H1 (cell line): ENCODE data around the gene NKD2. TPM values are rescaled to one million over a fixed set of nuclear protein-coding genes. Genes with fewer than 3 reads are reported as not detected.

Source experiments
- ATF3 ChIP-seq: IDR thresholded peaks from 2 replicates; pipeline ENCODE4 v1.6.1; 2011; ENCODE audit warnings: low read depth, mild to moderate bottlenecking, low read length; ENCODE audit not compliant: insufficient read depth
- BCL11A ChIP-seq, 2 experiments: IDR thresholded peaks; one replicate each; pipeline ENCODE4 v1.6.1; 2011; ENCODE audit warnings: low read depth in 2 of 2, low read length in 2 of 2, mild to moderate bottlenecking in 2 of 2
- CHD7 ChIP-seq: fragments of 300-600 bp; sonication (generic); IDR thresholded peaks from 2 replicates; pipeline ENCODE4 v1.7.1; 2012; ENCODE audit warnings: low read length, moderate library complexity, mild to moderate bottlenecking, inconsistent platforms; ENCODE audit not compliant: insufficient replicate concordance
- EP300 ChIP-seq, 2 experiments: IDR thresholded peaks; 1 replicate in 1 of 2; 2 replicates in 1 of 2; pipeline ENCODE4 v1.6.1; 2011 to 2012; ENCODE audit warnings: low read depth in 2 of 2, low read length in 2 of 2, mild to moderate bottlenecking in 2 of 2, borderline replicate concordance in 1 of 2, inconsistent platforms in 1 of 2, moderate library complexity in 1 of 2
- GTF2F1 ChIP-seq: IDR thresholded peaks from 2 replicates; pipeline ENCODE4 v1.6.1; 2012; ENCODE audit warnings: low read depth, low read length, improper control_type of control experiment, borderline replicate concordance
- RAD21 ChIP-seq, 2 experiments: IDR thresholded peaks in 1 of 2; conservative IDR thresholded peaks in 1 of 2; 2 replicates each; pipeline ENCODE4 v1.6.1; 2011; ENCODE audit warnings: low read depth in 2 of 2, low read length in 2 of 2, improper control_type of control experiment in 1 of 2, inconsistent platforms in 1 of 2, mild to moderate bottlenecking in 1 of 2, moderate library complexity in 1 of 2
- SIN3A ChIP-seq, 2 experiments: IDR thresholded peaks in 1 of 2; conservative IDR thresholded peaks in 1 of 2; 2 replicates each; pipeline ENCODE4 v1.6.1; 2011 to 2012; ENCODE audit warnings: low read length in 2 of 2, improper control_type of control experiment in 1 of 2, low read depth in 1 of 2, mild to moderate bottlenecking in 1 of 2
- polyA plus RNA-seq, 7 experiments: library from polyadenylated mRNA; depleted of rRNA in 3 of 7; stranded (reverse) in 5 of 7; unstranded in 2 of 7; fragments of >200 nt in 5 of 7; fragments of 200-250 nt in 2 of 7; gene quantifications; 1 replicate in 5 of 7; 2 replicates in 1 of 7; 4 replicates in 1 of 7; pipeline versions ENCODE4 v1.2.1 to v1.2.3, GENCODE V29; 2011 to 2013; ENCODE audit warnings: missing spikeins in 2 of 7, mixed read lengths in 2 of 7
- total RNA-seq: library from RNA; stranded (reverse); fragmentation: NEBNext Ultra II Directional; extraction: Animal tissue kit (Norgen Biotek cat#: 25700); gene quantifications from 2 replicates; pipeline ENCODE4 v1.2.1, GENCODE V29; 2021

Gene NKD2
- total and polyA plus RNA-seq, 2 of the 8 experiments (the other 6 are each of a cell fraction or from before 2014, with no cell fraction given) = 5.5 to 7.9 TPM

- TF ChIP-seq CHD7 = no peak
- no peak for TF ChIP-seq EP300 (IDR thresholded peaks at IDR 0.05; ENCODE audit: borderline replicate concordance in 1 of 2, low read depth in 2 of 2, low read length in 2 of 2)
- no peak for TF ChIP-seq RAD21 (IDR thresholded peaks at IDR 0.05 in 1 of 2, conservative IDR thresholded peaks at IDR 0.05 in 1 of 2; ENCODE audit: low read depth in 2 of 2, low read length in 2 of 2)
- TF ChIP-seq BCL11A (IDR thresholded peaks at IDR 0.05; ENCODE audit: low read depth in 2 of 2, low read length in 2 of 2) = no peak
- TF ChIP-seq SIN3A (conservative IDR thresholded peaks at IDR 0.05 in 1 of 2, IDR thresholded peaks at IDR 0.05 in 1 of 2; ENCODE audit: low read depth in 1 of 2, low read length in 2 of 2) = no peak
- TF ChIP-seq ATF3 = no peak
- no peak for TF ChIP-seq GTF2F1
- TF ChIP-seq, all 59 proteins: peak for 0
These were observed 28.0 kb downstream of the NKD2 start (continued) for GRCh38 chr5:1036504-1037122.
